CD4-positive, alpha-beta memory T cell (primary cell): ENCODE data around the gene ATP6AP2. TPM values are rescaled to one million over a fixed set of nuclear protein-coding genes. Genes with fewer than 3 reads are reported as not detected.

Experiments used
- CTCF ChIA-PET: fragments of 350-600 bp; sonication (Branson Sonifier 250); formaldehyde crosslinking; loops from one replicate; lab custom pipeline; 2021; ENCODE audit warnings: inconsistent platforms; ENCODE audit not compliant: partially characterized antibody; lab: Charles Lee
- POLR2A ChIA-PET: fragments of 350-600 bp; sonication (Branson Sonifier 250); formaldehyde crosslinking; loops from one replicate; lab custom pipeline; 2021; ENCODE audit not compliant: partially characterized antibody; lab: Charles Lee
- DNase-seq, 5 donors: peaks; one replicate each; pipeline versions ENCODE4 v3.0.0 to v3.0.0-alpha.2; 2020 to 2022; ENCODE audit warnings: mixed read lengths in 1 of 5
- H3K27ac ChIP-seq: one replicate; pipeline ENCODE4 v1.7.0; 2013; ENCODE audit warnings: low read depth, low read length
- H3K27me3 ChIP-seq: 2 replicates; pipeline ENCODE4 v1.7.0; 2013; ENCODE audit warnings: mild to moderate bottlenecking, low read length, moderate library complexity; ENCODE audit not compliant: insufficient read depth
- H3K36me3 ChIP-seq: 2 replicates; pipeline ENCODE4 v1.7.0; 2013; ENCODE audit warnings: mild to moderate bottlenecking, low read length, moderate library complexity; ENCODE audit not compliant: insufficient read depth
- H3K4me1 ChIP-seq: 2 replicates; pipeline ENCODE4 v1.7.0; 2013; ENCODE audit warnings: mild to moderate bottlenecking, low read length, moderate library complexity; ENCODE audit not compliant: insufficient read depth
- H3K4me3 ChIP-seq, 2 donors: one replicate each; pipeline ENCODE4 v1.7.0; 2013; ENCODE audit warnings: low read length in 2 of 2, mild to moderate bottlenecking in 1 of 2
- H3K9me3 ChIP-seq, 2 donors: one replicate each; pipeline ENCODE4 v1.7.0; 2013; ENCODE audit warnings: low read length in 2 of 2, control low read depth in 1 of 2; ENCODE audit not compliant: control insufficient read depth in 1 of 2
- H3K27ac Mint-ChIP-seq, 7 donors: one replicate each; pipeline ENCODE4 v1.8.0; 2020 to 2021; ENCODE audit warnings: mixed read lengths in 7 of 7, mild to moderate bottlenecking in 6 of 7, inconsistent platforms in 3 of 7, moderate library complexity in 3 of 7
- H3K27me3 Mint-ChIP-seq, 2 donors: one replicate each; pipeline ENCODE4 v1.8.0; 2020 to 2021; ENCODE audit warnings: mixed read lengths in 2 of 2
- H3K36me3 Mint-ChIP-seq, 2 donors: one replicate each; pipeline ENCODE4 v1.8.0; 2020 to 2021; ENCODE audit warnings: mixed read lengths in 2 of 2, inconsistent platforms in 1 of 2, mild to moderate bottlenecking in 1 of 2
- H3K4me1 Mint-ChIP-seq, 4 donors: one replicate each; pipeline ENCODE4 v1.8.0; 2020 to 2021; ENCODE audit warnings: mixed read lengths in 4 of 4, mild to moderate bottlenecking in 1 of 4
- H3K4me3 Mint-ChIP-seq, 8 donors: one replicate each; pipeline ENCODE4 v1.8.0; 2020 to 2021; ENCODE audit warnings: mixed read lengths in 8 of 8, mild to moderate bottlenecking in 7 of 8, moderate library complexity in 6 of 8, inconsistent platforms in 3 of 8
- H3K9me3 Mint-ChIP-seq, 8 donors: one replicate each; pipeline ENCODE4 v1.8.0; 2020 to 2021; ENCODE audit warnings: mixed read lengths in 8 of 8, mild to moderate bottlenecking in 5 of 8, inconsistent platforms in 3 of 8, moderate library complexity in 1 of 8
- intact Hi-C: fragments of 100-400 bp; cut with micrococcal nuclease; formaldehyde crosslinking; loops from one replicate; pipeline ENCODE4 v1.15.1; 2023
- polyA plus RNA-seq, 2 donors: library from polyadenylated mRNA; unstranded; fragments of 300-500 nt; fragmentation: Illumina TruSeq; gene quantifications; one replicate each; pipeline ENCODE4 v1.2.3, GENCODE V29; 2021
- total RNA-seq, 2 experiments: library from RNA; stranded (reverse); gene quantifications; one replicate each; pipeline ENCODE4 v1.2.3, GENCODE V29; 2021

Gene ATP6AP2
- total and polyA plus RNA-seq, 4 experiments from 2014 or later, result 80.9 to 254 (median 139) TPM

DNA sequence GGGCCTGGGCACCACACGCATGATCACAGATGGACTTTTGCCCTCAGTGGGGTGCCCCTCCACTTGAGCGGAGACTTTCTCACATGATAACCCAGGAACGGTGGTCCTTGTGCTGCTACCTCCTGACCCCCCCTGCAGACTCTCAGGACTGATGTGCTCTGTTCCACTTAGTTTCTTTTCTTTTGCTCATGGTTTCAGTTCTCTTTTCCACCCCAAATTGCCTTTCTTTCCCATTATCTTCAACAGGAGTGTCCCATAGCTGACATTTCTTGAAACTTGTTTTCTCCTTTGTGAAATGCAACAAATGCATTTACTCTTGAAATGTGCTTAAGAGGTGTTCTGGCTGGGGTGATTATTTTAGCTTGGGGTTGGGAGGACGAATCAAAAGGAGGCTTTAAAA lies 51.4 kb downstream of the ATP6AP2 start:
- H3K36me3 ChIP-seq, result peaks cover 58% of the 10 kb centered on the region
- H3K27ac Mint-ChIP-seq, result peak overlapping the region in 1 of 7 donors; percentile 35
- no peaks in the 10 kb centered on the region for H3K27me3 ChIP-seq
- intact Hi-C loops, result no loop called here
- peaks cover 0 to 12% (median 2%) of the 10 kb centered on the region in 4 donors for H3K4me1 Mint-ChIP-seq
- no peak overlapping the region for H3K27ac ChIP-seq
- peaks cover 67 to 75% of the 10 kb centered on the region in 2 donors for H3K36me3 Mint-ChIP-seq
- no peak overlapping the region for H3K4me3 ChIP-seq
- no peak for DNase-seq
- no peaks in the 10 kb centered on the region for H3K9me3 ChIP-seq
- H3K4me1 ChIP-seq, result no peaks in the 10 kb centered on the region
- no peaks in the 10 kb centered on the region for H3K9me3 Mint-ChIP-seq
- CTCF ChIA-PET, result interaction anchor here (1.4 kb wide), 1 partner anchor 20 kb away, joined by 5 read pairs; no protein-coding TSS in a partner anchor
- POLR2A ChIA-PET, result no interaction called here
- no peaks in the 10 kb centered on the region for H3K27me3 Mint-ChIP-seq
- peak overlapping the region in 1 of 8 donors; percentile 15 for H3K4me3 Mint-ChIP-seq

GRCh38 chrX:40637687-40638086 lies 56.9 kb downstream of the ATP6AP2 start:
- CTCF ChIA-PET, result interaction anchor here (1.1 kb wide), 1 partner anchor 99 kb away, joined by 4 read pairs; no protein-coding TSS in a partner anchor
- peaks cover 68 to 72% of the 10 kb centered on the region in 2 donors for H3K36me3 Mint-ChIP-seq

GRCh38 chrX:40644176-40644575 lies 63.4 kb downstream of the ATP6AP2 start:
- ChIA-PET CTCF (interaction anchor here (1.4 to 1.8 kb wide), 3 partner anchors 100 to 150 kb away, joined by 3 to 5 read pairs (median 4); no protein-coding TSS in a partner anchor), POLR2A (interaction anchor here (0.9 to 1.2 kb wide), 2 partner anchors 9 to 63 kb away, joined by 3 read pairs; no protein-coding TSS in a partner anchor)
- Mint-ChIP-seq H3K4me1 (peaks cover 26 to 66% (median 40%) of the 10 kb centered on the region in 4 donors), H3K27ac (peak overlapping the region; percentile 65 to 99 (median 92)), H3K4me3 (peak overlapping the region in 7 of 8 donors; percentile 84 to 97 (median 92)), H3K36me3 (peaks cover 28 to 34% of the 10 kb centered on the region in 2 donors), H3K9me3 (peaks cover 0 to 2% (median 0%) of the 10 kb centered on the region in 8 donors), H3K27me3 (no peaks in the 10 kb centered on the region)
- Histone ChIP-seq H3K27me3 (no peaks in the 10 kb centered on the region), H3K4me1 (peaks cover 45% of the 10 kb centered on the region), H3K27ac (peak overlapping the region; percentile 75), H3K4me3 (peak overlapping the region; percentile 30 to 56), H3K36me3 (peaks cover 10% of the 10 kb centered on the region), H3K9me3 (no peaks in the 10 kb centered on the region)
- no peak for DNase-seq
- intact Hi-C loops, result loop anchor here (2.0 kb wide), 1 partner anchor 99 kb away; no protein-coding TSS in a partner anchor

More at GRCh38 chrX:40637687-40638086, 56.9 kb downstream of the ATP6AP2 start:
- H3K36me3 ChIP-seq, result peaks cover 57% of the 10 kb centered on the region
- H3K27ac ChIP-seq, result no peak overlapping the region
- Mint-ChIP-seq H3K4me1 (peaks cover 13 to 27% (median 23%) of the 10 kb centered on the region in 4 donors), H3K9me3 (no peaks in the 10 kb centered on the region), H3K27ac (no peak overlapping the region), H3K27me3 (no peaks in the 10 kb centered on the region), H3K4me3 (no peak overlapping the region)
- intact Hi-C loops, result no loop called here
- no peaks in the 10 kb centered on the region for H3K27me3 ChIP-seq
- H3K4me1 ChIP-seq, result peaks cover 12% of the 10 kb centered on the region
- POLR2A ChIA-PET, result no interaction called here
- DNase-seq, result no peak
- no peaks in the 10 kb centered on the region for H3K9me3 ChIP-seq
- no peak overlapping the region for H3K4me3 ChIP-seq

DNA sequence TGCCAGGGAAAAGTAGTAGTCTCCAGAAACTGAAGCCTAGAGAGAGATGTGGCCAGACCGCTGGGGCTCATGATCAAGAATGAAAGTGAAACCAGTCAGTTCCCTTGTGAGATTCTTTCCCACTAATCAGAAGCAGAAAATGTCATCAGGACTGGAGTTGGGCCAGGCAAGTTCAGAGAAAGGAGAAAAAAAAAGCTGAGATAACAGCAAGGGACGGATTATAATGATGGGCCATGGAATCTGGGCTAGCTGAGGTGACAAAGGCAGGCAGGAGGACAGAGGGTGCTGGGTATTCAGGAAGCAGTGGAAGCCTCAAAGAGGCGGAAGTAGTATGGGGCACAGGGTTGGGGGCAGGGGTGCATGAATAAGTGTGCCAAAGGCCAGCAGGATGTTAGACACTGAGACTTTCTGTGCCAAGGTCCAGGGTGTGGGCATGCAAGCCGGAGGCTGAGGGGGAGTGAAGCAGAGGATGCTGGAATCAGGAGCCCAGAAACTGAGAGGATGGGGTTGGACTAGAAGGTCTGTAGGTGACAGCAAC lies 64.1 kb downstream of the ATP6AP2 start:
- peaks cover 40% of the 10 kb centered on the region for H3K4me1 ChIP-seq
- ChIA-PET CTCF (interaction anchor here (1.4 to 1.8 kb wide), 2 partner anchors 105 to 149 kb away, joined by 3 to 4 read pairs; no protein-coding TSS in a partner anchor), POLR2A (interaction anchor here (0.9 to 1.2 kb wide), 2 partner anchors 10 to 63 kb away, joined by 3 read pairs; no protein-coding TSS in a partner anchor)
- H3K9me3 Mint-ChIP-seq, result peaks cover 0 to 2% (median 0%) of the 10 kb centered on the region in 8 donors
- peaks cover 23 to 30% of the 10 kb centered on the region in 2 donors for H3K36me3 Mint-ChIP-seq
- H3K36me3 ChIP-seq, result peaks cover 5% of the 10 kb centered on the region
- peaks cover 23 to 63% (median 37%) of the 10 kb centered on the region in 4 donors for H3K4me1 Mint-ChIP-seq
- peak; percentile 62 to 72 (median 67) for DNase-seq
- peak overlapping the region; percentile 84 to 97 (median 94) for H3K4me3 Mint-ChIP-seq
- H3K27ac ChIP-seq, result peak overlapping the region; percentile 75
- peak overlapping the region; percentile 30 to 56 for H3K4me3 ChIP-seq
- H3K27me3 Mint-ChIP-seq, result no peaks in the 10 kb centered on the region
- H3K27ac Mint-ChIP-seq, result peak overlapping the region; percentile 92 to 99 (median 97)
- intact Hi-C loops, result loop anchor here (2.0 to 5.0 kb wide), 4 partner anchors 100 to 1277 kb away; partner anchors contain the start of genes CASK and DDX3X
- H3K9me3 ChIP-seq, result no peaks in the 10 kb centered on the region
- H3K27me3 ChIP-seq, result no peaks in the 10 kb centered on the region

DNA sequence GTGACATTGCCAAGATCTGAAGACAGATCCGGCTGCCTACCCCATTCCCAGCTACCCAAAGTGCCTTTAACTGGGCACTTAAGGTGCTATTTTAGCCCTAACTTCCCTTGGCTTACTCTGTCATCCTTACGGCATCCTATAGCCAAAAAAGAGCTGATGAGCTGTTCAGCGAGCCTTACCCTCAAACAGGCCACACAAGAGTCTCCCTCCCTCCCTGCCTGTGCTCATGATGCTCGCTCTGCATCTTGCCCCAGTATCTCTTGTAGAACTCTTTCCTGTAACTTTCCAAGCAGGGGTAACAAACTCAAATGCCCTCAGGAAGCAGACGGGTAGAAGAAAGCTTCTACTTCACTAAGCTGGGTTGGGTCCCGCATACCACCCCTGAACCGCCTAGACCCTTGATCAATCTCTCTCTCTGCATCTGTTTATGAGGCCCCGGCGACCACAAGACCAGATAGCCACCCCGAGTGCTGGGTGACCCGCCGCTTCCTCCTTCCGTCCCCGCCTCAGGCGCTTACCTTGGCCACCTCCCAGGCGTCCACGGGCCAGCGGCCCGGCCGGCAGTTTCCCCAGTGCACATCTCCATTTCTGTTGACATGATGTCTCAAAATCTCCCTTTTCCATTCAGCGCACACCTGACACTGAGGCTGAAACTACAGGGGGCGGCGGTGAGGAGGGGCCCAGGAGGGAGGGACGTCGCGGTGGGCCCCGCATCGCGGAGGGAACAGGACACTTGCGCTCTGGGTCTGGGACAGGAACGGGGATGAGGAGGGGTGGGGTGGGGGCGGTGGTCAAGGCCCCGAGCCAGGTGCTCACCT lies 65.9 kb downstream of the ATP6AP2 start:
- DNase-seq, result peak in 4 of 5 donors; percentile 16 to 50 (median 31)
- no peaks in the 10 kb centered on the region for H3K27me3 Mint-ChIP-seq
- CTCF ChIA-PET, result interaction anchor here (1.0 to 1.2 kb wide), 2 partner anchors 105 to 147 kb away, joined by 3 read pairs; no protein-coding TSS in a partner anchor

GRCh38 chrX:40647307-40648197 lies 66.8 kb downstream of the ATP6AP2 start, which contains the start of gene CXorf38:
Gene CXorf38, minus strand, starts transcription at chrX:40647561. Its CDS starts 41 bp downstream, at chrX:40647520.
- H3K27ac ChIP-seq, result peak within 1 kb of the TSS; percentile 84
- peak; percentile 92 to 98 (median 96) for DNase-seq
- Mint-ChIP-seq H3K4me1 (peaks cover 18 to 55% (median 29%) of the 10 kb centered on the region in 4 donors), H3K27ac (peak within 1 kb of the TSS; percentile 93 to 99 (median 98)), H3K36me3 (peaks cover 10 to 24% of the 10 kb centered on the region in 2 donors), H3K9me3 (peaks cover 0 to 2% (median 0%) of the 10 kb centered on the region in 8 donors), H3K27me3 (no peaks in the 10 kb centered on the region), H3K4me3 (peak within 1 kb of the TSS; percentile 92 to 99 (median 97))
- H3K4me1 ChIP-seq, result peaks cover 34% of the 10 kb centered on the region
- H3K36me3 ChIP-seq, result no peaks in the 10 kb centered on the region
- ChIA-PET CTCF (interaction anchor here (1.0 to 1.5 kb wide), 4 partner anchors 103 to 147 kb away, joined by 3 to 5 read pairs (median 3); no protein-coding TSS in a partner anchor), POLR2A (interaction anchor here (1.0 to 3.0 kb wide), 4 partner anchors 9 to 438 kb away, joined by 3 to 9 read pairs (median 3); partner anchors contain the start of genes ATP6AP2, MED14 and USP9X)
- H3K9me3 ChIP-seq, result no peaks in the 10 kb centered on the region
- intact Hi-C loops, result loop anchor here (1.0 to 5.0 kb wide), 6 partner anchors 67 to 1275 kb away; partner anchors contain the start of genes ATP6AP2, CASK, DDX3X and MED14
- peak within 1 kb of the TSS; percentile 57 to 66 for H3K4me3 ChIP-seq
- no peaks in the 10 kb centered on the region for H3K27me3 ChIP-seq

More for the DNA sequence above, 65.9 kb downstream of the ATP6AP2 start:
- H3K4me1 ChIP-seq, result peaks cover 39% of the 10 kb centered on the region
- H3K27me3 ChIP-seq, result no peaks in the 10 kb centered on the region
- intact Hi-C loops, result loop anchor here (1.0 to 5.0 kb wide), 6 partner anchors 66 to 1276 kb away; partner anchors contain the start of genes ATP6AP2, CASK, DDX3X and MED14
- H3K9me3 ChIP-seq, result no peaks in the 10 kb centered on the region
- Mint-ChIP-seq H3K4me3 (peak overlapping the region; percentile 92 to 99 (median 97)), H3K4me1 (peaks cover 24 to 61% (median 37%) of the 10 kb centered on the region in 4 donors), H3K9me3 (peaks cover 0 to 2% (median 0%) of the 10 kb centered on the region in 8 donors), H3K27ac (peak overlapping the region; percentile 89 to 99 (median 95)), H3K36me3 (peaks cover 19 to 31% of the 10 kb centered on the region in 2 donors)
- POLR2A ChIA-PET, result interaction anchor here (0.8 to 3.0 kb wide), 4 partner anchors 8 to 439 kb away, joined by 3 to 9 read pairs (median 3); partner anchors contain the start of genes ATP6AP2 and USP9X
- peak overlapping the region; percentile 57 to 66 for H3K4me3 ChIP-seq
- H3K36me3 ChIP-seq, result no peaks in the 10 kb centered on the region
- H3K27ac ChIP-seq, result peak overlapping the region; percentile 84
